Dedifferentiated amniotic fluid mesenchymal stem cell (primary cell): ENCODE results near the gene ATP9A.

Experiments used
- DNase-seq: peaks from one replicate; pipeline ENCODE4 v3.0.0-alpha.2; 2016; ENCODE audit errors: extremely low spot score

The ATP9A gene

GRCh38 chr20:51597389-51598231 is 170.6 kb downstream of the ATP9A start:
- DNase-seq, result no peak

- DNase-seq, result no peak
Measured at GRCh38 chr20:51596668-51597388, 171.4 kb downstream of the ATP9A start.

GRCh38 chr20:51595744-51596143 is 172.4 kb downstream of the ATP9A start:
- no peak for DNase-seq

GRCh38 chr20:51595058-51595532 is 173.1 kb downstream of the ATP9A start:
- DNase-seq, result peak; percentile 93

GRCh38 chr20:51594236-51595057 is 173.7 kb downstream of the ATP9A start:
- DNase-seq, result no peak

GRCh38 chr20:51593584-51593983 is 174.6 kb downstream of the ATP9A start:
- DNase-seq, result no peak

- no peak for DNase-seq
Measured at GRCh38 chr20:51592564-51592963, 175.6 kb downstream of the ATP9A start.

- no peak for DNase-seq
Measured at GRCh38 chr20:51591871-51592270, 176.3 kb downstream of the ATP9A start.

GRCh38 chr20:51588762-51589161 is 179.4 kb downstream of the ATP9A start:
- DNase-seq, result no peak

GRCh38 chr20:51587145-51587544 is 181.0 kb downstream of the ATP9A start:
- no peak for DNase-seq

GRCh38 chr20:51586005-51586440 is 182.2 kb downstream of the ATP9A start:
- peak; percentile 57 for DNase-seq

- DNase-seq, result no peak
Measured at GRCh38 chr20:51585148-51585547, 183.0 kb downstream of the ATP9A start.

- no peak for DNase-seq
Measured at GRCh38 chr20:51584737-51585136, 183.5 kb downstream of the ATP9A start.

- DNase-seq, result no peak
Measured at GRCh38 chr20:51584116-51584515, 184.1 kb downstream of the ATP9A start.

- no peak for DNase-seq
Measured at GRCh38 chr20:51583499-51583898, 184.7 kb downstream of the ATP9A start.

GRCh38 chr20:51583073-51583472 is 185.1 kb downstream of the ATP9A start:
- no peak for DNase-seq

- DNase-seq, result no peak
Measured at GRCh38 chr20:51581571-51581970, 186.6 kb downstream of the ATP9A start.

GRCh38 chr20:51579137-51579536 is 189.1 kb downstream of the ATP9A start:
- peak; percentile 28 for DNase-seq

- no peak for DNase-seq
Measured at GRCh38 chr20:51578145-51578459, 190.1 kb downstream of the ATP9A start.

- no peak for DNase-seq
Measured at GRCh38 chr20:51577432-51578144, 190.6 kb downstream of the ATP9A start.

- no peak for DNase-seq
Measured at GRCh38 chr20:51575486-51575885, 192.7 kb downstream of the ATP9A start.
